Fibroblast of the aortic adventitia (primary cell): ENCODE data around the gene CCDC172. TPM values are rescaled to one million over a fixed set of nuclear protein-coding genes. Genes with fewer than 3 reads are reported as not detected.

Source experiments
- DNase-seq: peaks from one replicate; pipeline ENCODE4 v3.0.0-alpha.2; 2010; ENCODE audit warnings: low read depth
- H3K4me3 ChIP-seq: 2 replicates; pipeline ENCODE4 v1.5.1; 2011; ENCODE audit warnings: low read depth, mild to moderate bottlenecking, control low read depth, low read length, moderate library complexity
- CTCF ChIP-seq: IDR thresholded peaks from 2 replicates; pipeline ENCODE4 v1.5.1; 2011; ENCODE audit warnings: mild to moderate bottlenecking, low read length, control low read depth, inconsistent platforms; ENCODE audit not compliant: insufficient read depth
- total RNA-seq: library from RNA; depleted of rRNA; stranded (reverse); fragments of >200 nt; gene quantifications from 2 replicates; pipeline ENCODE4 v1.2.3, GENCODE V29; 2012; ENCODE audit warnings: low replicate concordance

CCDC172 gene, protein sequence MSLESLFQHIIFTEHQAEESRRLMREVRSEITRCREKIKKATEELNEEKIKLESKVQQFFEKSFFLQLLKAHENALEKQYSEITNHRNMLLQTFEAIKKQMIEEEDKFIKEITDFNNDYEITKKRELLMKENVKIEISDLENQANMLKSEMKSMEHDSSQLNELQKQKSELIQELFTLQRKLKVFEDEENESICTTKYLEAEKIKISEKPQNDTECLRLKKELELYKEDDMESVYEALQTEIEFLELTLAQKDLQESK
- total RNA-seq = not detected in 2 replicates

DNA sequence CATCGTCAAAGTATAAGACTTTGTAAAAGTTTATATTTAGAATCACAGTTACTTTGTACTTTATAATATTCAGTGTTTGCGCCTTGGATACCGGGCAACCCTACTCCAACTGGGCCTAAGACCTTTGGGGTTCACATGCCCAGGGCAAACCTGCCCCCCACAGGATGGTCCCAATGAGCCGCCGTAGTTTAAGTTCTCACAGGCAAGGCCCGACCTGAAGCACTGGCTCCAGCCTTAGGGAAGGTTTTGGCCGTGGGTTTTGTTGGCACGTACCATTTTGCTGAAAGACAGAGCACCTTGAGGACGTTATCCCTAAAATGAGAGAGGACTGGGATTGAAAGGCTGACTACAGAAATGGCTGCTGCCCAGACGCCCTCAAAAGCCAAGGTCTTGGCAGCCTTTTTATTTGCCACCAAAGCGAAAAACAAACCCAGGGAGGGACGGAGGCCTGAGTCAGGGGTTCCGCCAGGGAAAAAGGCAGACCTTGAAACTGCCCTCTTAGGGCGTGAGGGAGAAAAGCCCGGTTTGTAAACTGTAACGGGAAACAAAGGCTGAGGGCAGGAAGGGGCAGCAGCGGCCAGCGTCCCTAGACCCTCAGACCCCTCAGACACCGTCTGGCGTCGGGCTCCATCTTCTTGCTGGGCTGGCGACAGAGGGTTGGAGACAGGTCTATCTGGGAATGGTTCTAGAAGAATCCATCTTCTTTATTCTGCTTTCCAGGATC is at the start of gene CCDC172:
TSS of gene CCDC172 (plus strand) at position 222 of the 724 bp plus-strand sequence. CDS start 564 bp downstream, outside the sequence.
- TF ChIP-seq CTCF = no peak
- no peak for DNase-seq

GRCh38 chr10:116276981-116277380 is 47.3 kb upstream of the CCDC172 start:
- H3K4me3 ChIP-seq = no peak overlapping the region
- no peak for DNase-seq
- TF ChIP-seq CTCF = no peak

More for the DNA sequence above, at the start of gene CCDC172:
- no peak within 1 kb of the TSS for H3K4me3 ChIP-seq

DNA sequence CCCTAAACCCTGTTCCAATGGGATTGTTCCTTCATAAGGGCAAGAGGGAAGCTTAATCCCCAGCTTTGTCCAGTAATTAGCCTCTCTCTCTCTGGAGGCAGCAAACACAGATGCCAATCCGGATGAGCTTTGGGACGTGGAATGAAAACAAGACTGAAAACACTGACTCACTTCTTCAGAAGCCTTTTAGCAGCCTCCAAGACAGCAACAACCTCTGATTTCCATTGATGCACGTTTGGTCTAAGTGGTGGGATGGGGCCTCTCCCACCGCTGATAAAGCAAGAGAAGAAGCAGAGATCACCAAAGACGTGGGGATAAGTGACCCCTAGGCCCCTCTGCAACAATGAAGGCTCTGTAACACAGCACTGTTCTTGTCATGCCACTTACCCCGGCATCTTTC is 45.4 kb upstream of the CCDC172 start:
- DNase-seq = no peak
- no peak overlapping the region for H3K4me3 ChIP-seq
- TF ChIP-seq CTCF = no peak

- DNase-seq = no peak
- no peak for TF ChIP-seq CTCF
- H3K4me3 ChIP-seq = no peak overlapping the region
Observed at GRCh38 chr10:116281775-116282174, 42.5 kb upstream of the CCDC172 start.

DNA sequence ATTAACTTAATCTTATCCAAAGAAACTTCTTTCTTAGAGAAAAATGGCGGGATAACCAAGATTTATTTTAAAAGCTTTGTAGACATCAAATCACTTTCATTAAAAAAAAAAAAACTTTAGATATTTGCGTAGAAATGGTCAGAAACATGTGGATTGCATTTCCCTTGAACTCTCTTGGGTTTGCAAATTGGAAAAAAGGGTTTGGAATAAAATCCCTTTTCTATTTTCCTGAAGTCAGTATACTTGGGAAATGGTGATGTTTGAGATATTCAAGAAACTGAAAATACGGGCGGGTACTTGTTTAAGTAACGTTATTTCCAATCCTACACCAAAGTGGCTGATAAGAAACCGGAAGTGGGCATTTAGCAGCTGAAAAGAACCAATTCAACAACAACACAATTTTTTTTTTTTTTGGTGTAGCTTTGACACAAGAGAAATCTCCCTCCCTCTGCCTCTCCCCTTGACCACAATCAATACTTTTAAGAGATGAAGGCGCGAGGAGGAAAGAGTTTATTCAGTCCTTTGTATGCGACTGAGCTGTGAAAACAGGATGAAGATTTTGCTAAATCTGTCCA is 37.5 kb upstream of the CCDC172 start:
- H3K4me3 ChIP-seq = no peak overlapping the region
- DNase-seq = no peak
- TF ChIP-seq CTCF = no peak

- peak; percentile 61 for TF ChIP-seq CTCF
- peak; percentile 70 for DNase-seq
- H3K4me3 ChIP-seq = no peak overlapping the region
Observed at GRCh38 chr10:116287906-116288501, 36.2 kb upstream of the CCDC172 start.
